H1 (cell line): ENCODE results near the gene NOS3. TPM values are rescaled to one million over a fixed set of nuclear protein-coding genes. Genes with fewer than 3 reads are reported as not detected.

Experiments
- CBX5 ChIP-seq: fragments of 300-800, 300-1000 bp; sonication (generic); IDR thresholded peaks from 2 replicates; pipeline ENCODE4 v1.7.1; 2016; ENCODE audit warnings: antibody characterized with exemption, low read length, low read depth
- CREB1 ChIP-seq: IDR thresholded peaks from 2 replicates; pipeline ENCODE4 v1.6.1; 2012; ENCODE audit warnings: inconsistent platforms
- CTBP2 ChIP-seq: IDR thresholded peaks from 2 replicates; pipeline ENCODE4 v1.7.0; 2011; ENCODE audit warnings: borderline replicate concordance, mild to moderate bottlenecking, moderate library complexity, mixed read lengths, low read length; ENCODE audit not compliant: insufficient read depth, insufficient read length
- GABPA ChIP-seq: IDR thresholded peaks from 2 replicates; pipeline ENCODE4 v1.6.1; 2011; ENCODE audit warnings: mild to moderate bottlenecking, low read length, moderate library complexity, borderline replicate concordance; ENCODE audit not compliant: insufficient read depth
- HDAC6 ChIP-seq: IDR thresholded peaks from one replicate; pipeline ENCODE4 v1.7.1; 2012; ENCODE audit warnings: low read depth, mild to moderate bottlenecking, inconsistent platforms, low read length, moderate library complexity
- polyA plus RNA-seq, 7 experiments: library from polyadenylated mRNA; depleted of rRNA in 3 of 7; stranded (reverse) in 5 of 7; unstranded in 2 of 7; fragments of >200 nt in 5 of 7; fragments of 200-250 nt in 2 of 7; gene quantifications; 1 replicate in 5 of 7; 2 replicates in 1 of 7; 4 replicates in 1 of 7; pipeline versions ENCODE4 v1.2.1 to v1.2.3, GENCODE V29; 2011 to 2013; ENCODE audit warnings: missing spikeins in 2 of 7, mixed read lengths in 2 of 7
- total RNA-seq: library from RNA; stranded (reverse); fragmentation: NEBNext Ultra II Directional; extraction: Animal tissue kit (Norgen Biotek cat#: 25700); gene quantifications from 2 replicates; pipeline ENCODE4 v1.2.1, GENCODE V29; 2021

NOS3 gene
- total and polyA plus RNA-seq, 2 of the 8 experiments (the other 6 are each of a cell fraction or from before 2014, with no cell fraction given), result 4.4 to 16.2 TPM

DNA sequence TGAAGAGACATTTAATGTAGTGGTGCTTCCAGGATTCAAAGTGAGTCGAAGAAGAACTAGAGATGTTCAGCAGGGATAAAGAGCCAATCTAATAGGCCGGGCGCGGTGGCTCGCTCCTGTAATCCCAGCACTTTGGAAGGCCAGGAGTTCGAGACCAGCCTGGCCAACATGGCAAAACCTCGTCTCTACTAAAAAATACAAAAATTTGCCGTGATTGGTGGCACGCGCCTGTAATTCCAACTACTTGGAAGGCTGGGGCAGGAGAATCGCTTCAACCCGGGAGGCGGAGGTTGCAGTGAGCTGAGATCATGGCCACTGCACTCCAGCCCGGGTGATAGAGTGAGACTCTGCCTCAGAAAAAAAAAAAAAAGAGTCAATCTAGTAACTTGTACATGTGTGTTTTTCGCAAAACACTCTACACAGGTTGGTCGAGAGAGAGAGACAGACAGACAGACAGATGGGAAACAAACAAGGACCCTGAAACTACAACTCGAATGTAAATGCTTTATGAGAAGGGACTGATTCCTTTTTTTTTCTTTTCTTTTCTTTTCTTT lies 38.2 kb downstream of the NOS3 start (continued):
- TF ChIP-seq CREB1, result no peak
- TF ChIP-seq GABPA, result no peak
- TF ChIP-seq HDAC6, result no peak
- no peak for TF ChIP-seq CBX5
- no peak for TF ChIP-seq CTBP2
